ENCODE data around the gene CILP.
A peak's percentile ranks its signal among the peaks of the same experiment; 100 is the strongest.
"Not testable (repeated sequence)": the region's sequence is repeated elsewhere in the genome, so short reads cannot be mapped to it uniquely, and the experiment has no call there.

CILP gene, protein sequence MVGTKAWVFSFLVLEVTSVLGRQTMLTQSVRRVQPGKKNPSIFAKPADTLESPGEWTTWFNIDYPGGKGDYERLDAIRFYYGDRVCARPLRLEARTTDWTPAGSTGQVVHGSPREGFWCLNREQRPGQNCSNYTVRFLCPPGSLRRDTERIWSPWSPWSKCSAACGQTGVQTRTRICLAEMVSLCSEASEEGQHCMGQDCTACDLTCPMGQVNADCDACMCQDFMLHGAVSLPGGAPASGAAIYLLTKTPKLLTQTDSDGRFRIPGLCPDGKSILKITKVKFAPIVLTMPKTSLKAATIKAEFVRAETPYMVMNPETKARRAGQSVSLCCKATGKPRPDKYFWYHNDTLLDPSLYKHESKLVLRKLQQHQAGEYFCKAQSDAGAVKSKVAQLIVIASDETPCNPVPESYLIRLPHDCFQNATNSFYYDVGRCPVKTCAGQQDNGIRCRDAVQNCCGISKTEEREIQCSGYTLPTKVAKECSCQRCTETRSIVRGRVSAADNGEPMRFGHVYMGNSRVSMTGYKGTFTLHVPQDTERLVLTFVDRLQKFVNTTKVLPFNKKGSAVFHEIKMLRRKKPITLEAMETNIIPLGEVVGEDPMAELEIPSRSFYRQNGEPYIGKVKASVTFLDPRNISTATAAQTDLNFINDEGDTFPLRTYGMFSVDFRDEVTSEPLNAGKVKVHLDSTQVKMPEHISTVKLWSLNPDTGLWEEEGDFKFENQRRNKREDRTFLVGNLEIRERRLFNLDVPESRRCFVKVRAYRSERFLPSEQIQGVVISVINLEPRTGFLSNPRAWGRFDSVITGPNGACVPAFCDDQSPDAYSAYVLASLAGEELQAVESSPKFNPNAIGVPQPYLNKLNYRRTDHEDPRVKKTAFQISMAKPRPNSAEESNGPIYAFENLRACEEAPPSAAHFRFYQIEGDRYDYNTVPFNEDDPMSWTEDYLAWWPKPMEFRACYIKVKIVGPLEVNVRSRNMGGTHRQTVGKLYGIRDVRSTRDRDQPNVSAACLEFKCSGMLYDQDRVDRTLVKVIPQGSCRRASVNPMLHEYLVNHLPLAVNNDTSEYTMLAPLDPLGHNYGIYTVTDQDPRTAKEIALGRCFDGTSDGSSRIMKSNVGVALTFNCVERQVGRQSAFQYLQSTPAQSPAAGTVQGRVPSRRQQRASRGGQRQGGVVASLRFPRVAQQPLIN

GRCh38 chr15:65210770-65211481 is at the start of gene CILP:
Gene CILP, minus strand, starts transcription at chr15:65211473. Its CDS starts 1,718 bp downstream, at chr15:65209755.
- no peak for DNase-seq (ENCODE audit: low read depth in 4 of 4, low spot score in 1 of 4)

DNA sequence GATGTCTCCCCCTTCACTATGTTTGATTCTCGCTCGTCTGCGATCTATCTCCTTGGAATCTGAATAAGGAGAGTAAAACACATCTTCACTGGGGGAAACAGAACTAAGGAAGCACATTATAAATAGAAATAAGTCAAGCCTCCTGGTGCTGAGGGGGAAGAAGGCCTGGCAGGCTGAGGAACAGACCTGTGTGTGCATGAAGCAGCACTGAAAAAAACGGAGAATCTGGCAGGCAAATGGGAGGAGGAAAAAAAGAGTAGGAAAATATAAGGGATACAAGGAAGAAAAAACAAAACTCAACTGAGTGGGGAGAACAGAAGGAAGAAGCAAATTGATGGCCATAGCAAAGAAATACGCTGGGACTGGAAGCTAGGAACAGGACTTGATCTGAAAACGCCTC is 49.7 kb upstream of the CILP start:
- no peak for DNase-seq (ENCODE audit: low read depth in 4 of 4, low spot score in 1 of 4)

DNA sequence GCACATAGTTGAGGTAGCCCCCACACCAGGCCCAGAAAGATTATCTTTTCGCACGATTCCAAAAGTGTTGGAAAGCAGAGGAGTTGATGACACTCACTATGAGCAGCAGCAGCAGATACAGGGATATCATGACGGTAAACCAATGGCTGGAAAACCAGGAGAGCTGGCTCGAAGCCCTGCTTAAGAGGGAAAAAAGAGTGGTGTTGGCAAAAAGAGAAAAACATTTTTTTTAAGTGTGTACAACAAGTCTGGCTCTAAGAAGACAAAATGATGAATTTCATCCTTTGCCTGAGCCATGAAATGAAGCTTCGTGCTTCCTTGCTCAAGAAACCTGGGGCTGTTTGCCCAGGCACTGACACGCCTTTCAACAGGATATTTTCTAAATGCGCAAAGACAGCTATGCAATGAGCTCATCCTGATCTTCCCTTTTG is 48.1 kb upstream of the CILP start:
- no peak for DNase-seq (ENCODE audit: low read depth in 4 of 4, low spot score in 1 of 4)

DNA sequence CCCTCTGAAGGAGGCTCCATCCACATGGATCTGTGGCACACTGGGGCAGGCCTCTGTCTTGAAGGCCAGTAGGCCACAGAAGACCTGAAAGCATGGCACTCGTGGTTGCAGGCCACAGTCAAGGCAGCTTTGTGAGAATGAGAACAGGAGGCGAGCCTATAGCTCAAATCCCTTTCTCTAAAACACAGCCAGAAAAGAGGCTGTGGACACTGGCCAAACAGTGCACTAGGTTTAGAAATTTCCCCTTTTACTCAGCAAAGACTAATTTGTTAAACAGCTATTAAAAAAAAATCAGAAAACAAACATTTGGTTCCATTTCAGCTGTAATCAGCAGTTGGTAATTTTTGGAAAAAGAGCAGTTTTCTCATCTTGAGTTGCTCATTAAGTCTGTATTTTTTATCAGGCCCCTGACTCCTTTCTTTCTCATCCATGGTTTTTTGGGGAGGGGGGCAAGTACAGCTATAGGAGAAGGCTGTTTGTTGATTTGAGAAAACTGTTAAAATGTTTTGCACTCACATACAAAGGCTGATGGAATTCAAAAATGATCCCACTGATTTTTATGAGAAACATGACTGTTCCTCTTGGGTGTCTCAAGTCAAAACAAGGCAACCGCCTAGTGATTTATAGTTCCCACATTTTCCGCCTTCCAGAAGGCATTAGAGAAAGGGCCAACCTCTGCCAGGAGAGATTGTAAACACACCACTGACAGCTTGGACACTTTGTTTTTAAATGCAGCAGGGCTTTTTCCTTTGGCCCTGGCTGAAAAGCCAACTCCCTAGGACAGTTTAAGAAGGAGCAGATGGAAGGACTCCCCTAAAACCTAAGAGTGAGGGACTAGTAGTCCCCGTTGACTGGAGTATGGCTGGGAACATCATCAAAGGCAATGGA is 47.3 kb upstream of the CILP start:
- no peak for DNase-seq (ENCODE audit: low read depth in 4 of 4, low spot score in 1 of 4)

GRCh38 chr15:65255486-65256140 is 44.3 kb upstream of the CILP start:
- no peak for DNase-seq (ENCODE audit: low read depth in 4 of 4, low spot score in 1 of 4)

DNA sequence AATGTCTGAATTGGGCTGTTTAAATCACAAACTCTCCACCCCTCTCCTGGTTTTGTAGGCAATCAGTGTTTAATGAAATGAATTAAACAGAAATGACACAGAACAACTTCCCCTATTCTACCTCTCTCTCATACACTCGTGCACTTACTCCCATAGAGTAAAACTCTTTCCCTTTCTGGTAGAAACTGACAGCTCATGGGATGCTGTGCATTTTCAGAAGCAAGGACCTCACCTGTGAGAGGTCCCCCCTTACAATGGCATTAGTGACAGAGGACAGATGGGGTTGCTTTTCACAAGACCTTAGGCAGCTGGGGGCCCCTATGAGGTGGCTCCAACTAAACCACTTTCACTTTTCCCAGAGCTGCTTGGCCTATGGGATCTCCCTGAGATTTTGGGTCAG is 43.5 kb upstream of the CILP start:
- no peak for DNase-seq (ENCODE audit: low read depth in 4 of 4, low spot score in 1 of 4)

DNA sequence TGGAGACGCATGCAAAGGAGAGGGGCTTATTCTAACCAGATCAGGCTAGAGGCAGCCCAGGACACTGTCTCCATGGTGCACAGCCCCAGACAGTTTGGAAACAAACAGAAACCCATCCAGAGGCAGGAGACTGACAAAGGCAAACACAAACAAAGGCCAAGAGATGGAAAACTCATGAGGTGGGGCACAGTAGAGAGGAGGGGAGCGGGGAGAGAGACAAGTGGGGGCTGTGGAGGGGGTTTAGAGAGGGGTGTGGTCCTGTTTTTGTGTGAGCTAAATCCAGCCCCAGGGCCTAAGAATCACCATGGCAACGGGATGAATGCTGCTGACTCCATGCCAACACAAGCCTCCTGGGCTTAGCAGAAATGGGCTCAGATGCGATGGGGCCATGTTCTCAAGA is 43.1 kb upstream of the CILP start:
- DNase-seq (ENCODE audit: low read depth in 4 of 4, low spot score in 1 of 4) = no peak

DNA sequence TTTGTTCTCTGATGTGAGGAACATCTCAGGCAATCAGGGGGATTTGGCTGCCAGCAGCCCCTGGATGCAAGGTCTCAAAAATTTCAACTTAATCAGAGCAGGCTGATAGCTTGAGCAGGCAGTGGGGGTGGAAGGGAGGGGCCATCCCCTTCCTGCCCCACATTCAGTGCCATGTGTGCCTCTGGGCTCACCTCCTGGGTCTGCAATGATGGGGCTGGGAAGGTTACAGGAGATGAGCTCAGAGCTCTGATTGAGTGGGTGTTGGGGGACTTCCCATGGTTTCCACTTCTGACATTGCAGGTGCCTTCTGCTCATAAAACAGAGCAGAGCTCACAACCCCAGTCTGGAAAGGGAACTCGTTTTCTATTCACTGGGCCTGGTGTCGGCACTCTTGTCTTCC is 38.4 kb upstream of the CILP start:
- DNase-seq (ENCODE audit: low read depth in 4 of 4, low spot score in 1 of 4) = peak; percentile 26 to 67 (median 44)

GRCh38 chr15:65248511-65249255 is 37.4 kb upstream of the CILP start:
- DNase-seq (ENCODE audit: low read depth in 4 of 4, low spot score in 1 of 4) = no peak

DNA sequence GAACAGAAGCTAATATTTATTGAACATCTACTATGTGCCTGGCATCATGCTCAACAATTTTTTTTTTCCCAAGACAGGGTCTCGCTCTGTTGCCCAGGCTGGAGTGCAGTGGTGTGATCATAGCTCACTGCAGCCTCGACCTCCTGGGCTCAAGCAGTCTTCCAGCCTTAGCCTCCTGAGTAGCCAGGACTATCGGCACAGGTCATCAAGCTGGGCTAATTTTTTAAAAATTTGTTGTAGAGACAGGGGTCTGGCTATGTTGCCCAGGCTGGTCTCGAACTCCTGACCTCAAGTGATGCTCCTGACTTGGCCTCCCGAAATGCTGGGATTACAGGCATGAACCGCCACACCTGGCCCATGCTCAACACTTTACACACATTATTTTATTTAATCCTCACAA is 35.7 kb upstream of the CILP start:
- no peak for DNase-seq (ENCODE audit: low read depth in 4 of 4, low spot score in 1 of 4)

DNA sequence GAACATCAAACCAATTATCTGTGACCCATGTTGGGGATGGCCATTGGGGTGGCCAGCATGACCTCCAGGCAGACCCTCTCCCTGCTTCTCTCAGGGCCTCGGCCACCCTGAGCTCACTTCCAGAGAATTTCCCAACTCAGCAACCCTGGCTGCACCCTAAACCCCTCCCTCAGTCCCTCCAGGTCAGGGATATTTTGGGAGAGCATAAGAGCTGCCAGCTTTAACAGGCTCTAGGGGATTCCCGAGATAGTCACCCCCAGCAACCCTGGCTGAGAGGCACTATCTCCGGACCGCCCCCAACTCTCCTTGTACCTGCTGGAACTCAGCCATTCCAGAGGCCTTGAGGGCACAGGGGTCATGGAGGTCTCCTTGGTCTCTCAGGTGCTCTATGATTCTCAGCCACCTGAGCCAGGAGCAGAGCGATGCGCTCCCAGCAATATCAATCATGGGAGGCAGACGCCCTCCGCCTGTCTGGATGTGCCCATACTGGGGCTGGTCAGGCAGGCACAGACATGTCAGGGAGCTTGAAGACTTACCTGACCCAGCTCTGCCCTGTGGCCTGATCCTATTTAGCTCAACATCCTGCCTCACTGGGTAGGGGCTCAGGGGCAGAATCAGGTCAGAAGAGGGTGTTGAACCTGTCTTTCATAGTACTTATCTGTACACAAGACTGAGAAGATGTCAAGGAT is 34.9 kb upstream of the CILP start:
- DNase-seq (ENCODE audit: low read depth in 4 of 4, low spot score in 1 of 4) = no peak

DNA sequence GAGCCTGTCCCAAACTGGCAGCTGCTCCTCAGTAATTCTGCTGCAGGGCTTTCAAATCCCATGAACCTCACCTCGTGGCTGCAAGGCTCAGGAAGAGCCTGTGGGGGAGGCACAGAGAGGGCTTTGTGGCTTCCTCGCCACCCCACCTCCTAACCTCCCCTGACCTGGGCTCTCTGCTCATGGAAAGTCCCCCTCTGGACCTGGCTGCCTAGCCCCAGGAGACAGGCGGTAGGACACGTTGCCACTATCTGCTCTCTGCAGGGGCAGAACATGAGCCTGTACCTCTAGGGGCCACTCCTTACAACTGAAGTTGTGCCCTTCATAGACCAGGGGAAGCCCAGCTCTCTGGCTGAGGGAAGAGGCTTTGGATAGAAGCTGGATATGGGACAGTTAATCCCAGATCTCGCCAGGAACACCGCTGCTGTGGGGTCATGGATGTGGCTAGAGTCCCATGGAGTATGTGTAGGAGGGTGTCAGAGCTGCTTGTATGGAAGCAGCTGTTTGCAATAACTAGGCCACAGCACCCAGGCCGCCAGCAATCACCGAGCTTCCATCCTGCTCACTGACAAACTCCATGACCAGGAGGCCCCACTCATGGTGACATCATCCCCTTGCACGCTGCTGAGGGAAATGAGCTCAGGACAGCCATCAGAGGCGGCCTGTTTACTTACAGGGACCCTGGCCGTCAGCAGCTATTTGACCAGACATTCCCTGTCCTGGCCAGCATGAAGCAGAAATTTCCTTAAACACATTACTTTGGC is 34.0 kb upstream of the CILP start:
- no peak for DNase-seq (ENCODE audit: low read depth in 4 of 4, low spot score in 1 of 4)

DNA sequence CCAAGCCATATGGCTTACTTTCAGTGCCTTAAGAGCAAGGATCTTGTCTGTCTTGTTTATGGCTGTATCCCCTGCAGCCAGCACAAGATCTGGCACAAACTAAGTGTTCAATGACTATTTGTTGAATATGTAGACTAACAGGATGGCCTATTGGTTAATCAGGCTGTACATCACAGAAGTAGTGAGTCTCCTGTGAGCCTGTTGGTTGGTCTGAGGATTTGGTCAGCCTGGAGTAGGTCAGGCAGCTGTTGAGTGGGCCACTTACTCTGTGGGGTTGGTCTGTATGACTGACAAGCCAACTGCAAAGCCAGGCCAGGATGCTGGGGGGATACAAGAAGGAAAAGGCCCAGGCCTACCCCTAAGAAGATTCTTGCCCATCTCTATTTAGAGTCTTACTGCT is 33.4 kb upstream of the CILP start:
- no peak for DNase-seq (ENCODE audit: low read depth in 4 of 4, low spot score in 1 of 4)

GRCh38 chr15:65236443-65236842 is 25.2 kb upstream of the CILP start:
- DNase-seq (ENCODE audit: low read depth in 4 of 4, low spot score in 1 of 4) = not testable (repeated sequence)

DNA sequence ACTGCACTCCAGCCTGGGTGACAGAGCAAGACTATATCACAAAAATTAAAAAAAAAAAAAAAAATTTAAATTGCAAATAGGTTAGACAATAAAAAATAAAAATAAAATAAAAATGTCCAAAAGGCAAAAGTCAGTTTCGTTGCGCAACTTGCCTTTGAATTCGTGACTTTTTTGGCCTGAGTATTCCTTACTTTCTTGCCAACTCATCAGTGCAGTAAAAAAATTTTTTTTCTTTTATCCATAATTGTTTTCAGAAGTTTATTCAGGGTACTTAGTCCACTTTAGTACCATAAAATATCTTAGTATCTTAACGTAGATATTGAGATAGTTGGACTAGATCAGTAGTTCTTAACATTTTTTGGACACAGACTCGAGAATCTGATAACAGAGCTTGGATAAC is 22.4 kb upstream of the CILP start:
- DNase-seq (ENCODE audit: low read depth in 4 of 4, low spot score in 1 of 4) = no peak

DNA sequence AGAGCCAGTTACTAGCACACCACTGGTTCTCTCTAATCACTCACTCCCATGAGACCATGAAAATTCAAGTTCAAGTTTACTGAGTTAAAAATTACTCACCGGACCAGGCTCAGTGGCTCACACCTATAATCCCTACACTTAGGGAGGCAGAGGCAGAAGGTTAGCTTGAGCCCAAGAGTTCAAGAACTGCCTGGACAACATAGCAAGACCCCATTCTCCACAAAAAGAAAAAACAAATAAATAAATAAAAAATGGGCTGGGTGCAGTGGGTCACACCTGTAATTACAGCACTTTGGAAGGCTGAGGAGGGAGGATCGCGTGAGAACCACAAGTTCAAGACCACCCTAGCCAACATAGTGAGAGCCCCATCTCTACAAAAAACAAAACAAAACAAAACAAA is 21.2 kb upstream of the CILP start:
- no peak for DNase-seq (ENCODE audit: low read depth in 4 of 4, low spot score in 1 of 4)

GRCh38 chr15:65231306-65231705 is 20.0 kb upstream of the CILP start:
- no peak for DNase-seq (ENCODE audit: low read depth in 4 of 4, low spot score in 1 of 4)
